Activated T-helper 1 cell treated with anti-CD3 and anti-CD28 coated beads, Interleukin-12 subunit alpha, Interleukin-12 subunit beta, Interleukin-2, Interleukin-4 antibody, amounts not matched to agents 30 ng/mL and 10 ng/mL and 1 ng/mL, durations not matched to agents 14 hours and 24 hours and 36 hours (primary cell): Measurements from ENCODE around the gene CNDP2. TPM values are rescaled to one million over a fixed set of nuclear protein-coding genes. Genes with fewer than 3 reads are reported as not detected.

Experiments
- DNase-seq: peaks from one replicate; pipeline ENCODE4 v3.0.0; 2021; ENCODE audit warnings: low spot score
- H3K27ac Mint-ChIP-seq: one replicate; pipeline ENCODE4 v1.8.0; 2021; ENCODE audit warnings: mild to moderate bottlenecking, mixed read lengths
- H3K27me3 Mint-ChIP-seq: one replicate; pipeline ENCODE4 v1.8.0; 2022; ENCODE audit warnings: mild to moderate bottlenecking, moderate library complexity, mixed read lengths; ENCODE audit not compliant: insufficient read depth
- H3K36me3 Mint-ChIP-seq: one replicate; pipeline ENCODE4 v1.8.0; 2021; ENCODE audit warnings: low read depth, mixed read lengths
- H3K4me1 Mint-ChIP-seq: one replicate; pipeline ENCODE4 v1.8.0; 2021; ENCODE audit warnings: low read depth, mixed read lengths
- H3K4me3 Mint-ChIP-seq: one replicate; pipeline ENCODE4 v1.8.0; 2021; ENCODE audit warnings: mild to moderate bottlenecking, moderate library complexity, mixed read lengths
- H3K9me3 Mint-ChIP-seq: one replicate; pipeline ENCODE4 v1.8.0; 2021; ENCODE audit warnings: mixed read lengths
- intact Hi-C: fragments of 100-400 bp; cut with micrococcal nuclease; formaldehyde crosslinking; loops from one replicate; pipeline ENCODE4 v1.15.1; 2024
- total RNA-seq: library from RNA; stranded (reverse); gene quantifications from 2 replicates; pipeline ENCODE4 v1.2.3, GENCODE V29; 2022

The CNDP2 gene
- 159 and 164 TPM in 2 replicates for total RNA-seq

- peak; percentile 99 for DNase-seq
- H3K36me3 Mint-ChIP-seq, result peaks cover 17% of the 10 kb centered on the region
- peaks cover 9% of the 10 kb centered on the region for H3K27me3 Mint-ChIP-seq
- H3K27ac Mint-ChIP-seq, result peak within 1 kb of the TSS; percentile 98
- no peaks in the 10 kb centered on the region for H3K9me3 Mint-ChIP-seq
- H3K4me3 Mint-ChIP-seq, result peak within 1 kb of the TSS; percentile 88
- intact Hi-C loops, result loop anchor here (5.0 kb wide), 2 partner anchors 1881 to 1996 kb away; no protein-coding TSS in a partner anchor
- peaks cover 49% of the 10 kb centered on the region for H3K4me1 Mint-ChIP-seq
Measured at GRCh38 chr18:74495581-74496507, at the start of gene CNDP2. Gene CNDP2 (plus strand): TSS chr18:74496363. CDS start chr18:74499974, 3,611 bp downstream.

- Mint-ChIP-seq H3K27ac (no peak overlapping the region), H3K27me3 (peaks cover 10% of the 10 kb centered on the region), H3K36me3 (no peaks in the 10 kb centered on the region), H3K9me3 (no peaks in the 10 kb centered on the region), H3K4me3 (no peak overlapping the region), H3K4me1 (no peaks in the 10 kb centered on the region)
- no peak for DNase-seq
- intact Hi-C loops, result no loop called here
Measured at GRCh38 chr18:74446631-74447403, 49.3 kb upstream of the CNDP2 start.

GRCh38 chr18:74447404-74448152 is 48.6 kb upstream of the CNDP2 start:
- Mint-ChIP-seq H3K4me1 (no peaks in the 10 kb centered on the region), H3K27me3 (peaks cover 10% of the 10 kb centered on the region), H3K27ac (no peak overlapping the region), H3K36me3 (no peaks in the 10 kb centered on the region), H3K9me3 (no peaks in the 10 kb centered on the region), H3K4me3 (no peak overlapping the region)
- intact Hi-C loops, result no loop called here
- no peak for DNase-seq

GRCh38 chr18:74450626-74451025 is 45.5 kb upstream of the CNDP2 start:
- no peak overlapping the region for H3K4me3 Mint-ChIP-seq
- no peaks in the 10 kb centered on the region for H3K4me1 Mint-ChIP-seq
- no peak overlapping the region for H3K27ac Mint-ChIP-seq
- no peak for DNase-seq
- H3K9me3 Mint-ChIP-seq, result no peaks in the 10 kb centered on the region
- intact Hi-C loops, result no loop called here
- no peaks in the 10 kb centered on the region for H3K36me3 Mint-ChIP-seq
- H3K27me3 Mint-ChIP-seq, result peaks cover 28% of the 10 kb centered on the region

GRCh38 chr18:74451148-74451547 is 45.0 kb upstream of the CNDP2 start:
- Mint-ChIP-seq H3K36me3 (no peaks in the 10 kb centered on the region), H3K4me3 (no peak overlapping the region), H3K27ac (no peak overlapping the region), H3K4me1 (no peaks in the 10 kb centered on the region), H3K9me3 (no peaks in the 10 kb centered on the region), H3K27me3 (peaks cover 32% of the 10 kb centered on the region)
- intact Hi-C loops, result no loop called here
- DNase-seq, result no peak

GRCh38 chr18:74453016-74453566 is 43.1 kb upstream of the CNDP2 start:
- Mint-ChIP-seq H3K27ac (no peak overlapping the region), H3K9me3 (no peaks in the 10 kb centered on the region), H3K4me1 (no peaks in the 10 kb centered on the region), H3K4me3 (no peak overlapping the region), H3K36me3 (no peaks in the 10 kb centered on the region), H3K27me3 (peaks cover 39% of the 10 kb centered on the region)
- DNase-seq, result no peak
- intact Hi-C loops, result no loop called here

GRCh38 chr18:74453642-74454198 is 42.4 kb upstream of the CNDP2 start:
- H3K4me1 Mint-ChIP-seq, result no peaks in the 10 kb centered on the region
- H3K36me3 Mint-ChIP-seq, result no peaks in the 10 kb centered on the region
- intact Hi-C loops, result loop anchor here (2.0 kb wide), 1 partner anchor 39 kb away; no protein-coding TSS in a partner anchor
- H3K27ac Mint-ChIP-seq, result no peak overlapping the region
- peaks cover 44% of the 10 kb centered on the region for H3K27me3 Mint-ChIP-seq
- DNase-seq, result no peak
- H3K9me3 Mint-ChIP-seq, result no peaks in the 10 kb centered on the region
- no peak overlapping the region for H3K4me3 Mint-ChIP-seq

- Mint-ChIP-seq H3K27ac (no peak overlapping the region), H3K4me1 (no peaks in the 10 kb centered on the region), H3K9me3 (no peaks in the 10 kb centered on the region), H3K36me3 (no peaks in the 10 kb centered on the region), H3K27me3 (peaks cover 47% of the 10 kb centered on the region), H3K4me3 (no peak overlapping the region)
- intact Hi-C loops, result loop anchor here (2.0 kb wide), 1 partner anchor 38 kb away; no protein-coding TSS in a partner anchor
- no peak for DNase-seq
Measured at GRCh38 chr18:74454279-74454751, 41.8 kb upstream of the CNDP2 start.

- intact Hi-C loops, result loop anchor here (2.0 to 5.0 kb wide), 2 partner anchors 37 to 82 kb away; no protein-coding TSS in a partner anchor
- peaks cover 49% of the 10 kb centered on the region for H3K27me3 Mint-ChIP-seq
Measured at GRCh38 chr18:74455386-74455785, 40.8 kb upstream of the CNDP2 start.

GRCh38 chr18:74456017-74456348 is 40.2 kb upstream of the CNDP2 start:
- Mint-ChIP-seq H3K9me3 (no peaks in the 10 kb centered on the region), H3K27me3 (peaks cover 52% of the 10 kb centered on the region), H3K4me3 (no peak overlapping the region), H3K27ac (no peak overlapping the region), H3K4me1 (no peaks in the 10 kb centered on the region), H3K36me3 (no peaks in the 10 kb centered on the region)
- intact Hi-C loops, result loop anchor here (5.0 kb wide), 1 partner anchor 81 kb away; no protein-coding TSS in a partner anchor
- DNase-seq, result no peak

More at GRCh38 chr18:74455386-74455785, 40.8 kb upstream of the CNDP2 start:
- no peak for DNase-seq
- no peak overlapping the region for H3K27ac Mint-ChIP-seq
- no peak overlapping the region for H3K4me3 Mint-ChIP-seq
- H3K36me3 Mint-ChIP-seq, result no peaks in the 10 kb centered on the region
- H3K4me1 Mint-ChIP-seq, result no peaks in the 10 kb centered on the region
- no peaks in the 10 kb centered on the region for H3K9me3 Mint-ChIP-seq

- H3K27me3 Mint-ChIP-seq, result peaks cover 50% of the 10 kb centered on the region
- no peaks in the 10 kb centered on the region for H3K9me3 Mint-ChIP-seq
- H3K4me3 Mint-ChIP-seq, result no peak overlapping the region
- no peak for DNase-seq
- no peak overlapping the region for H3K27ac Mint-ChIP-seq
- H3K4me1 Mint-ChIP-seq, result no peaks in the 10 kb centered on the region
- intact Hi-C loops, result loop anchor here (5.0 kb wide), 1 partner anchor 81 kb away; no protein-coding TSS in a partner anchor
- no peaks in the 10 kb centered on the region for H3K36me3 Mint-ChIP-seq
Measured at GRCh38 chr18:74456349-74457042, 39.7 kb upstream of the CNDP2 start.
